ENCODE data around the gene TMPRSS3.

DNA sequence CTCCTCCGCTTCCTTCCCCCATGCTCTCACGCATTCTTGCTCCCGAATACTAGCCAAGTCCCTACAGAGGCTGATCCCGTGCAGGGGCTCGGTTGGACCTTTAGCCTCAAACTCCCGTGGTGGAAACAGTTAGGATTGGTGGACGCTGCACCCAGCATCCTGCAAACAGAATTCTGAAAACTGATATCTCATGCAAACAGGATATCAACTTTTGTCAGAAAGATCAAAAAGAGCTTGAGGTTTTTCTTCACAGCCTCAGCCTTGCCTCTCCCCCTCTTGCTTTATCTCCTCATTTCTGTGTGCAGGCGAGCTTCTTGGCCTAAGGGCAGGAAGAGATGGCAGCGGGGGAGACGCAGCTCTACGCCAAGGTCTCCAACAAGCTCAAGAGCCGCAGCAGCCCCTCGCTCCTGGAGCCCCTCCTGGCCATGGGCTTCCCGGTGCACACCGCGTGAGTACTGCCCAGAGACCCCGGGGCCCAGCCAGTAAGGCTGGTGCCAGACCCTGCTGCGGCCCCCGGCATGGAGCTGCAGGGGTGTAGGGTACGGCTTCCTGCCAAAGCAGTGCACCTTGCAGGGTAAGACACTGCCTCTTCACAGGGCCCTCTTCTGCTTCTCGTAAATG, 7.9 kb upstream of the TMPRSS3 start, which contains the start of gene UBASH3A:
- TF ChIP-seq, protein P1, sequence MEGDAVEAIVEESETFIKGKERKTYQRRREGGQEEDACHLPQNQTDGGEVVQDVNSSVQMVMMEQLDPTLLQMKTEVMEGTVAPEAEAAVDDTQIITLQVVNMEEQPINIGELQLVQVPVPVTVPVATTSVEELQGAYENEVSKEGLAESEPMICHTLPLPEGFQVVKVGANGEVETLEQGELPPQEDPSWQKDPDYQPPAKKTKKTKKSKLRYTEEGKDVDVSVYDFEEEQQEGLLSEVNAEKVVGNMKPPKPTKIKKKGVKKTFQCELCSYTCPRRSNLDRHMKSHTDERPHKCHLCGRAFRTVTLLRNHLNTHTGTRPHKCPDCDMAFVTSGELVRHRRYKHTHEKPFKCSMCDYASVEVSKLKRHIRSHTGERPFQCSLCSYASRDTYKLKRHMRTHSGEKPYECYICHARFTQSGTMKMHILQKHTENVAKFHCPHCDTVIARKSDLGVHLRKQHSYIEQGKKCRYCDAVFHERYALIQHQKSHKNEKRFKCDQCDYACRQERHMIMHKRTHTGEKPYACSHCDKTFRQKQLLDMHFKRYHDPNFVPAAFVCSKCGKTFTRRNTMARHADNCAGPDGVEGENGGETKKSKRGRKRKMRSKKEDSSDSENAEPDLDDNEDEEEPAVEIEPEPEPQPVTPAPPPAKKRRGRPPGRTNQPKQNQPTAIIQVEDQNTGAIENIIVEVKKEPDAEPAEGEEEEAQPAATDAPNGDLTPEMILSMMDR (tag by site-specific recombination; IDR thresholded peaks at IDR 0.05), result no peak
- TF ChIP-seq, protein P2, sequence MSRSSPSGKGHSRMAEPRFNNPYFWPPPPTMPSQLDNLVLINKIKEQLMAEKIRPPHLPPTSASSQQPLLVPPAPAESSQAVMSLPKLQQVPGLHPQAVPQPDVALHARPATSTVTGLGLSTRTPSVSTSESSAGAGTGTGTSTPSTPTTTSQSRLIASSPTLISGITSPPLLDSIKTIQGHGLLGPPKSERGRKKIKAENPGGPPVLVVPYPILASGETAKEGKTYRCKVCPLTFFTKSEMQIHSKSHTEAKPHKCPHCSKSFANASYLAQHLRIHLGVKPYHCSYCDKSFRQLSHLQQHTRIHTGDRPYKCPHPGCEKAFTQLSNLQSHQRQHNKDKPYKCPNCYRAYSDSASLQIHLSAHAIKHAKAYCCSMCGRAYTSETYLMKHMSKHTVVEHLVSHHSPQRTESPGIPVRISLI (tag by site-specific recombination; IDR thresholded peaks at IDR 0.05), result no peak
- TF ChIP-seq, protein P3, sequence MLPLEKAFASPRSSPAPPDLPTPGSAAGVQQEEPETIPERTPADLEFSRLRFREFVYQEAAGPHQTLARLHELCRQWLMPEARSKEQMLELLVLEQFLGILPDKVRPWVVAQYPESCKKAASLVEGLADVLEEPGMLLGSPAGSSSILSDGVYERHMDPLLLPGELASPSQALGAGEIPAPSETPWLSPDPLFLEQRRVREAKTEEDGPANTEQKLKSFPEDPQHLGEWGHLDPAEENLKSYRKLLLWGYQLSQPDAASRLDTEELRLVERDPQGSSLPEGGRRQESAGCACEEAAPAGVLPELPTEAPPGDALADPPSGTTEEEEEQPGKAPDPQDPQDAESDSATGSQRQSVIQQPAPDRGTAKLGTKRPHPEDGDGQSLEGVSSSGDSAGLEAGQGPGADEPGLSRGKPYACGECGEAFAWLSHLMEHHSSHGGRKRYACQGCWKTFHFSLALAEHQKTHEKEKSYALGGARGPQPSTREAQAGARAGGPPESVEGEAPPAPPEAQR (tag by site-specific recombination; IDR thresholded peaks at IDR 0.05), result no peak
- no peak for TF ChIP-seq ZBTB48 (tag by site-specific recombination; IDR thresholded peaks at IDR 0.05)
- TF ChIP-seq ZNF266 (tag by site-specific recombination; IDR thresholded peaks at IDR 0.05; ENCODE audit: low read depth), result no peak
- TF ChIP-seq ZNF133 (tag by site-specific recombination; IDR thresholded peaks at IDR 0.05), result no peak
- TF ChIP-seq, protein P4, sequence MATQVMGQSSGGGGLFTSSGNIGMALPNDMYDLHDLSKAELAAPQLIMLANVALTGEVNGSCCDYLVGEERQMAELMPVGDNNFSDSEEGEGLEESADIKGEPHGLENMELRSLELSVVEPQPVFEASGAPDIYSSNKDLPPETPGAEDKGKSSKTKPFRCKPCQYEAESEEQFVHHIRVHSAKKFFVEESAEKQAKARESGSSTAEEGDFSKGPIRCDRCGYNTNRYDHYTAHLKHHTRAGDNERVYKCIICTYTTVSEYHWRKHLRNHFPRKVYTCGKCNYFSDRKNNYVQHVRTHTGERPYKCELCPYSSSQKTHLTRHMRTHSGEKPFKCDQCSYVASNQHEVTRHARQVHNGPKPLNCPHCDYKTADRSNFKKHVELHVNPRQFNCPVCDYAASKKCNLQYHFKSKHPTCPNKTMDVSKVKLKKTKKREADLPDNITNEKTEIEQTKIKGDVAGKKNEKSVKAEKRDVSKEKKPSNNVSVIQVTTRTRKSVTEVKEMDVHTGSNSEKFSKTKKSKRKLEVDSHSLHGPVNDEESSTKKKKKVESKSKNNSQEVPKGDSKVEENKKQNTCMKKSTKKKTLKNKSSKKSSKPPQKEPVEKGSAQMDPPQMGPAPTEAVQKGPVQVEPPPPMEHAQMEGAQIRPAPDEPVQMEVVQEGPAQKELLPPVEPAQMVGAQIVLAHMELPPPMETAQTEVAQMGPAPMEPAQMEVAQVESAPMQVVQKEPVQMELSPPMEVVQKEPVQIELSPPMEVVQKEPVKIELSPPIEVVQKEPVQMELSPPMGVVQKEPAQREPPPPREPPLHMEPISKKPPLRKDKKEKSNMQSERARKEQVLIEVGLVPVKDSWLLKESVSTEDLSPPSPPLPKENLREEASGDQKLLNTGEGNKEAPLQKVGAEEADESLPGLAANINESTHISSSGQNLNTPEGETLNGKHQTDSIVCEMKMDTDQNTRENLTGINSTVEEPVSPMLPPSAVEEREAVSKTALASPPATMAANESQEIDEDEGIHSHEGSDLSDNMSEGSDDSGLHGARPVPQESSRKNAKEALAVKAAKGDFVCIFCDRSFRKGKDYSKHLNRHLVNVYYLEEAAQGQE (tag by site-specific recombination; IDR thresholded peaks at IDR 0.05), result no peak
